ENCODE results near the gene ACOT7. TPM values are rescaled to one million over a fixed set of nuclear protein-coding genes. Genes with fewer than 3 reads are reported as not detected.

The ACOT7 gene
- total RNA-seq, 1 experiment from 2014 or later: 120 TPM

- no peaks in the 10 kb centered on the region for H3K36me3 ChIP-seq (ENCODE audit: control insufficient read depth, insufficient read depth, low read length)
- H3K9me3 ChIP-seq (ENCODE audit: control insufficient read depth, insufficient read depth, low read depth, low read length): no peaks in the 10 kb centered on the region
- intact Hi-C loops (cut with micrococcal nuclease; ENCODE audit: unreplicated experiment) (no loop called here), in situ Hi-C loops (cut with HindIII; ENCODE audit: low pct_unique_long_range_greater_than_20kb, low sequenced_read_pairs) (no loop called here)
- no peak overlapping the region for H3K4me3 ChIP-seq (ENCODE audit: low read depth in 2 of 2, low read length in 2 of 2)
- no peak for TF ChIP-seq POLR2AphosphoS5 (IDR thresholded peaks at IDR 0.05; ENCODE audit: low read depth, low read length)
- TF ChIP-seq TCF7L2 (IDR thresholded peaks at IDR 0.05; ENCODE audit: low read depth, low read length): no peak
- no peak for TF ChIP-seq REST (IDR thresholded peaks at IDR 0.05; ENCODE audit: insufficient read depth in 1 of 2, low read depth in 2 of 2, low read length in 1 of 2)
- no peak for TF ChIP-seq SIN3A (IDR thresholded peaks at IDR 0.05; ENCODE audit: borderline replicate concordance, insufficient read depth, low read depth, low read length)
- TF ChIP-seq CTCF (IDR thresholded peaks at IDR 0.05): no peak
- DNase-seq (ENCODE audit: low read depth, low spot score) (no peak), ATAC-seq (no peak)
- POLR2A ChIA-PET: interaction anchor here (0.7 kb wide), 1 partner anchor 178 kb away, joined by 6 read pairs; no protein-coding TSS in a partner anchor
- no peak overlapping the region for H3K27ac ChIP-seq (ENCODE audit: low read length)
- H3K27me3 ChIP-seq (ENCODE audit: control insufficient read depth, insufficient read depth, low read length): no peaks in the 10 kb centered on the region
- CTCF ChIA-PET: interaction anchor here (1.7 kb wide), 1 partner anchor 86 kb away, joined by 3 read pairs; no protein-coding TSS in a partner anchor
- no peaks in the 10 kb centered on the region for H3K4me1 ChIP-seq (ENCODE audit: control insufficient read depth, insufficient read depth, low read length)
- no TSS peak for BruUV-seq (replicated peaks)
Measured at GRCh38 chr1:6331543-6332273, 61.9 kb downstream of the ACOT7 start.

- H3K36me3 ChIP-seq (ENCODE audit: control insufficient read depth, insufficient read depth, low read length): no peaks in the 10 kb centered on the region
- ChIA-PET CTCF (interaction anchor here (0.5 kb wide), 1 partner anchor 121 kb away, joined by 3 read pairs; no protein-coding TSS in a partner anchor), POLR2A (no interaction called here)
- DNase-seq (ENCODE audit: low read depth, low spot score): no peak
- BruUV-seq (replicated peaks): no TSS peak
- no peak overlapping the region for H3K4me3 ChIP-seq (ENCODE audit: low read depth in 2 of 2, low read length in 2 of 2)
- in situ Hi-C loops (cut with HindIII; ENCODE audit: low pct_unique_long_range_greater_than_20kb, low sequenced_read_pairs) (no loop called here), intact Hi-C loops (cut with micrococcal nuclease; ENCODE audit: unreplicated experiment) (no loop called here)
- ATAC-seq: no peak
- H3K27ac ChIP-seq (ENCODE audit: low read length): no peak overlapping the region
- H3K4me1 ChIP-seq (ENCODE audit: control insufficient read depth, insufficient read depth, low read length): no peaks in the 10 kb centered on the region
- H3K9me3 ChIP-seq (ENCODE audit: control insufficient read depth, insufficient read depth, low read depth, low read length): no peaks in the 10 kb centered on the region
- H3K27me3 ChIP-seq (ENCODE audit: control insufficient read depth, insufficient read depth, low read length): no peaks in the 10 kb centered on the region
- TF ChIP-seq TCF7L2 (IDR thresholded peaks at IDR 0.05; ENCODE audit: low read depth, low read length) (no peak), CTCF (IDR thresholded peaks at IDR 0.05) (no peak), SIN3A (IDR thresholded peaks at IDR 0.05; ENCODE audit: borderline replicate concordance, insufficient read depth, low read depth, low read length) (no peak), POLR2AphosphoS5 (IDR thresholded peaks at IDR 0.05; ENCODE audit: low read depth, low read length) (no peak), REST (IDR thresholded peaks at IDR 0.05; ENCODE audit: insufficient read depth in 1 of 2, low read depth in 2 of 2, low read length in 1 of 2) (no peak)
Measured at GRCh38 chr1:6330410-6330911, 63.1 kb downstream of the ACOT7 start.

Measured in Panc1 (cell line).